ENCODE measurements around the gene ZHX3. TPM values are rescaled to one million over a fixed set of nuclear protein-coding genes. Genes with fewer than 3 reads are reported as not detected.
A peak's percentile ranks its signal among the peaks of the same experiment; 100 is the strongest.

The ZHX3 gene
- total and polyA plus RNA-seq, 9 of the 15 experiments (the other 6 are each of a cell fraction or from before 2014, with no cell fraction given), result 0.80 to 14.6 (median 4.9) TPM

DNA sequence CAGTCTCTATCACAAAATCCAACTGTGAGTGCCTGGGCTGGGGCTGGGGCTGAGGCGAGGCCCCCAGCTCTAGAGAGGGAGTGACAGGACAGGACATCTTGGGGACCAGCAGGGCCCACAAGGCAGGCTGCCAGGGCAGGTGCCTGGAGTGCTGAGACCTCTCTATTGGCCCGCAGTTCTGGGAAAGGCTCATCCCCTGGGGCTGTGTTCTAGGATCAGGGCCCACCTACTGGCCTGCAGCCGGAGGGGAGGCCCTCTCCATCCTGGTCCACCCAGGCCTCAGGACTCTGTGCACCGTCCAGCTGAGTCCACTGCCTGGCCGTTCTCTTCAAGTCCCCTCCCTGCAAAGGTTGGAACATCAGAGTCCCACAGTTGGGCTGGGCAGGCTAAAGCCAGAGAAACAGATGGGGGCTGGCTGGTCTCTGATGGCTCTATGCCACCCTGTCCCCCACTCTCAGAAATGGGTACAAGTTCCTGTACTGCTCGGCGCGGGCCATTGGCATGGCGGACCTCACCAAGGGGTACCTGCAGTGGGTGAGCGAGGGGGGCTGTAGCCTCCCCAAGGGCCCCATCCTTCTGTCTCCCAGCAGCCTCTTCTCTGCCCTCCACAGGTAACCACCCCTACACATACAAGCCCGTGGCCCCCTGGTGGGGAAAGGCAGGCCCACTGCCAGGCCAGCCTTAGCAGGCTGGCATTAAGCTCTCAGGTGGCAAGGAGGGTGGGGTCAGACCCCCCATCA is 40.1 kb upstream of the ZHX3 start:
- 61% methylated on average over 11 of the region's 11 CpGs for WGBS (ENCODE audit: insufficient coverage, low coverage, missing lambda C conversion rate)
- ATAC-seq, result no peak
- BruUV-seq (replicated peaks), result no TSS peak
- TF ChIP-seq POLR3A (IDR thresholded peaks at IDR 0.05; ENCODE audit: borderline replicate concordance, extremely low read depth, insufficient read depth, insufficient read length) (no peak), CXXC5 (CRISPR knock-in tag; IDR thresholded peaks at IDR 0.05) (no peak), CTCFL (IDR thresholded peaks at IDR 0.05; ENCODE audit: borderline replicate concordance, insufficient read depth, low read depth, low read length, poor library complexity, severe bottlenecking) (peak; percentile 30), MEIS2 (IDR thresholded peaks at IDR 0.05; ENCODE audit: partially characterized antibody) (no peak)
- TF ChIP-seq, protein P1, sequence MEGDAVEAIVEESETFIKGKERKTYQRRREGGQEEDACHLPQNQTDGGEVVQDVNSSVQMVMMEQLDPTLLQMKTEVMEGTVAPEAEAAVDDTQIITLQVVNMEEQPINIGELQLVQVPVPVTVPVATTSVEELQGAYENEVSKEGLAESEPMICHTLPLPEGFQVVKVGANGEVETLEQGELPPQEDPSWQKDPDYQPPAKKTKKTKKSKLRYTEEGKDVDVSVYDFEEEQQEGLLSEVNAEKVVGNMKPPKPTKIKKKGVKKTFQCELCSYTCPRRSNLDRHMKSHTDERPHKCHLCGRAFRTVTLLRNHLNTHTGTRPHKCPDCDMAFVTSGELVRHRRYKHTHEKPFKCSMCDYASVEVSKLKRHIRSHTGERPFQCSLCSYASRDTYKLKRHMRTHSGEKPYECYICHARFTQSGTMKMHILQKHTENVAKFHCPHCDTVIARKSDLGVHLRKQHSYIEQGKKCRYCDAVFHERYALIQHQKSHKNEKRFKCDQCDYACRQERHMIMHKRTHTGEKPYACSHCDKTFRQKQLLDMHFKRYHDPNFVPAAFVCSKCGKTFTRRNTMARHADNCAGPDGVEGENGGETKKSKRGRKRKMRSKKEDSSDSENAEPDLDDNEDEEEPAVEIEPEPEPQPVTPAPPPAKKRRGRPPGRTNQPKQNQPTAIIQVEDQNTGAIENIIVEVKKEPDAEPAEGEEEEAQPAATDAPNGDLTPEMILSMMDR (IDR thresholded peaks at IDR 0.05 in 2 of 3, conservative IDR thresholded peaks at IDR 0.05 in 1 of 3; ENCODE audit: insufficient read depth in 2 of 3, low read depth in 1 of 3, low read length in 3 of 3), result 0 out of 6 replicates have a peak, but pooled peaks of 2 of the 3 experiments have one; percentile 7 to 27

More for the DNA sequence above, 40.1 kb upstream of the ZHX3 start:
- intact Hi-C loops (cut with micrococcal nuclease) (no loop called here), in situ Hi-C loops (cut with MboI) (no loop called here)
- Histone ChIP-seq H3K27me3 (ENCODE audit: control insufficient read depth in 2 of 2, insufficient read depth in 2 of 2, low read length in 2 of 2) (peaks cover 4 to 15% of the 10 kb centered on the region in 2 experiments; a peak in 3 of 5 replicates), H3K36me3 (ENCODE audit: control insufficient read depth, insufficient read depth, low read length) (no peaks in the 10 kb centered on the region; the same call in 2 of the 3 replicates), H3K9ac (ENCODE audit: insufficient read depth in 1 of 2, low read depth in 2 of 2, low read length in 2 of 2) (no peak overlapping the region), H3K4me2 (ENCODE audit: insufficient read depth, low read length) (no peak overlapping the region), H3K4me1 (replicated peaks in 1 of 2; ENCODE audit: control insufficient read depth in 2 of 2, insufficient read depth in 2 of 2, low read length in 2 of 2) (peaks cover 0 to 19% of the 10 kb centered on the region in 2 experiments; a peak in 1 of 5 replicates), H3K9me1 (ENCODE audit: control insufficient read depth, insufficient read depth, low read length) (no peaks in the 10 kb centered on the region), H2AFZ (ENCODE audit: low read depth, low read length) (no peak overlapping the region), H3K9me3 (replicated peaks; ENCODE audit: control insufficient read depth, insufficient read depth, low read depth, low read length) (no peaks in the 10 kb centered on the region), H4K20me1 (replicated peaks; ENCODE audit: control insufficient read depth, insufficient read depth, low read length) (peaks cover 11% of the 10 kb centered on the region; the same call in 1 of the 2 replicates), H3K27ac (ENCODE audit: extremely low read depth, low read depth, low read length) (no peak overlapping the region), H3K4me3 (no peak overlapping the region), H3K79me2 (ENCODE audit: control insufficient read depth, insufficient read depth, low read length) (no peaks in the 10 kb centered on the region)
- ChIA-PET CTCF (ENCODE audit: low intra/inter-chr PET ratio) (no interaction called here), POLR2A (no interaction called here)
- no peak for FAIRE-seq
- no peak for DNase-seq (ENCODE audit: extremely low read depth in 1 of 4, low spot score in 3 of 4)
